Muscle layer of duodenum (tissue), 2 donors: ENCODE results near the gene MPST.
"Not testable (repeated sequence)": the region's sequence is repeated elsewhere in the genome, so short reads cannot be mapped to it uniquely, and the experiment has no call there.

Experiments
- H3K27ac ChIP-seq: one replicate; pipeline ENCODE4 v1.7.0; 2013; ENCODE audit warnings: mild to moderate bottlenecking, low read length
- H3K27me3 ChIP-seq: one replicate; pipeline ENCODE4 v1.7.0; 2013; ENCODE audit warnings: low read depth, mild to moderate bottlenecking, control low read depth, low read length
- H3K36me3 ChIP-seq, 2 donors: one replicate each; pipeline ENCODE4 v1.7.0; 2013; ENCODE audit warnings: low read length in 2 of 2, control low read depth in 1 of 2, mild to moderate bottlenecking in 1 of 2; ENCODE audit not compliant: insufficient read depth in 2 of 2, control insufficient read depth in 1 of 2
- H3K4me1 ChIP-seq, 2 donors: one replicate each; pipeline ENCODE4 v1.7.0; 2013; ENCODE audit warnings: low read length in 2 of 2, mild to moderate bottlenecking in 2 of 2, control low read depth in 1 of 2, moderate library complexity in 1 of 2; ENCODE audit not compliant: insufficient read depth in 2 of 2, control insufficient read depth in 1 of 2
- H3K4me3 ChIP-seq, 2 donors: one replicate each; pipeline ENCODE4 v1.7.0; 2013; ENCODE audit warnings: low read length in 2 of 2, low read depth in 1 of 2, mild to moderate bottlenecking in 1 of 2
- H3K9me3 ChIP-seq, 2 donors: one replicate each; pipeline ENCODE4 v1.7.0; 2013; ENCODE audit warnings: low read length in 2 of 2, control low read depth in 1 of 2, mild to moderate bottlenecking in 1 of 2; ENCODE audit not compliant: control insufficient read depth in 1 of 2
- donor health status: healthy.

Gene MPST

DNA sequence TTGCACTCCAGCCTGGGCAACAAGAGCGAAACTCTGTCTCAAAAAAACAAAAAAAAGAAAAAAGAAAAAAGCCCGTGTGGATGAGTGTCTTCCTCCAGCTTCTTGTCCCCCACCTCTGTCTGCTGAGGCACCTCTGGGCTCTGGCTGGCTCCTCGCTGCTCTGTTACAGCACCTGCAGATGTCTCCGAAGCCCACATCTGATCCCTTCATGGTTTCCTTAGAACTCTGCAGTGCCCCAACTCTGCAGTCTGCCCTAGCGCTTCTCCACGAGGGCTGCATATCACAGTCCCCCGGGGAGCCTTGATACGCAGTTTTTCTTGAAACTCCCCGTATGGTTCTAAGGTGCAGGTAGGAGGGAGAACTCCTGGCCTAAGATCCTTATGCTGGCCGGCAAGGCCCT lies 47.9 kb downstream of the MPST start:
- no peaks in the 10 kb centered on the region for H3K4me1 ChIP-seq
- no peak overlapping the region for H3K4me3 ChIP-seq
- H3K27me3 ChIP-seq, result peaks cover 14% of the 10 kb centered on the region
- no peak overlapping the region for H3K27ac ChIP-seq
- no peaks in the 10 kb centered on the region for H3K36me3 ChIP-seq
- H3K9me3 ChIP-seq, result no peaks in the 10 kb centered on the region

DNA sequence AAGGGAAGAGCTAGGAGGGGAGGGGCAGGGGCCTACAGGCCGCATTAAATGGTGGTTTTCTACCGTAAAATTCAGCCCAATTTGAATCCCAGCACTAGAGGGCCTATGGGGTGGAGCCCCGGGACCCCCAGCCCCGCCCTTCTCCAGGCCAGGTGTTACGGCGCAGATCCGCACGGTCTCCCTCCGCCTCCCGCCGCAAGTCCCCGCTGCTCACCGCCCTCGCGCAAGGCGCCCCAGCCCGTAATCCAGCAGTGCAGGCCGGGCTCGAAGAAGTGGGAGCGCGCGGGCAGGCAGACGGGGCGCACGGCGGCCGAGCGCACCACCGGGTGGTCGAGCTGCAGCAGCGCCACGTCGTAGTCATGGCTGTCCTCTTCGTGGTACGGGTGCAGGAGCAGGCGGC lies 49.3 kb downstream of the MPST start:
- Histone ChIP-seq H3K27me3 (peaks cover 14% of the 10 kb centered on the region), H3K27ac (no peak overlapping the region), H3K36me3 (no peaks in the 10 kb centered on the region)

DNA sequence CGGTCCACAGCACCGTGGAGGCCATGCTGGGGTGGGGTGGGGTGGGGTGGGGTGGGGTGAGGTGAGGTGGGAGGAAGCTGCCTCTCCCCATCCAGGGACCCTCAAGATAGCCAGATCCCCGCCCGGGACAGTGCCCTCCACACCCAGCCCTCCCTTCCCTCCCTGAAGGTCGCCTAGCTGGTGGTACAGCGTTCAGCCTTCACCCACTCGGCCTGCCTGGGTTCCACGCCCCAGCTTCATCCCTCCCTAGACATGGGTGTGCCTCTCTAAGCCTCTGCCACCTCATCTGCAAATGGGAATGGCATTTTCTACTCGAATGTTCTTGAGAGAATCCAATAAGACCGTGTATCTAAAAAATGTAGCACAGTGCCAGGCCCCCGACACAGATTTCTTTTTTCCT lies 49.8 kb downstream of the MPST start:
- Histone ChIP-seq H3K27ac (no peak overlapping the region), H3K36me3 (no peaks in the 10 kb centered on the region), H3K27me3 (peaks cover 14% of the 10 kb centered on the region), H3K9me3 (peaks cover 0 to 2% of the 10 kb centered on the region in 2 donors), H3K4me3 (no peak overlapping the region), H3K4me1 (no peaks in the 10 kb centered on the region)

More for the DNA sequence above, 49.3 kb downstream of the MPST start:
- H3K9me3 ChIP-seq, result peaks cover 0 to 2% of the 10 kb centered on the region in 2 donors
- H3K4me3 ChIP-seq, result no peak overlapping the region
- H3K4me1 ChIP-seq, result no peaks in the 10 kb centered on the region

GRCh38 chr22:37069719-37070118 lies 50.2 kb downstream of the MPST start:
- H3K9me3 ChIP-seq, result peaks cover 0 to 2% of the 10 kb centered on the region in 2 donors
- H3K27me3 ChIP-seq, result peaks cover 14% of the 10 kb centered on the region
- no peak overlapping the region for H3K27ac ChIP-seq
- no peaks in the 10 kb centered on the region for H3K4me1 ChIP-seq
- no peaks in the 10 kb centered on the region for H3K36me3 ChIP-seq
- no peak overlapping the region for H3K4me3 ChIP-seq

GRCh38 chr22:37070334-37070733 lies 50.8 kb downstream of the MPST start:
- Histone ChIP-seq H3K27me3 (peaks cover 14% of the 10 kb centered on the region), H3K9me3 (peaks cover 0 to 2% of the 10 kb centered on the region in 2 donors), H3K36me3 (no peaks in the 10 kb centered on the region), H3K4me3 (no peak overlapping the region), H3K4me1 (no peaks in the 10 kb centered on the region), H3K27ac (no peak overlapping the region)

DNA sequence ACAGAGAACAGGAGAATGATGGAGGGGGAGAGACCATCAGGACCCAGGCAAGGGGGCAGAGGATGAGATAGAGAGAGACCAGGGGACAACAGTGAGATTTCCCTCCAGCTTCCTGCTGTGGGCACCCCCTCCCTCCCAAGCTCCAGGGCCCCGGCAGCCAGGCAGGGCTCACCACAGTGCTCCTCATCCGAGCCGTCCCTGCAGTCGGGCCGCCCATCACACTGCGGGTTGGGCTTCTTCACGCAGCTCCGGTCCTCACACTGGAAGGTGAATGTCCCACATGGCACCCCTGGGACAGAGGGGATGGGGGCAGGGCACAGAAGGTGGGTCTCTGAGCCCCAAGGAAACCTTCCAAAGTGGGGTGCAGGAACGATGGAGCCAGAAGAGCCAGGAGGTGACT lies 51.2 kb downstream of the MPST start:
- Histone ChIP-seq H3K9me3 (peaks cover 0 to 2% of the 10 kb centered on the region in 2 donors), H3K27me3 (peaks cover 14% of the 10 kb centered on the region), H3K4me1 (no peaks in the 10 kb centered on the region), H3K27ac (no peak overlapping the region), H3K36me3 (no peaks in the 10 kb centered on the region), H3K4me3 (no peak overlapping the region)

- H3K27me3 ChIP-seq, result peaks cover 18% of the 10 kb centered on the region
- H3K27ac ChIP-seq, H3K36me3 ChIP-seq, H3K4me1 ChIP-seq, H3K4me3 ChIP-seq, H3K9me3 ChIP-seq: not testable (repeated sequence)
Observed at GRCh38 chr22:37071850-37072592, 52.5 kb downstream of the MPST start.

DNA sequence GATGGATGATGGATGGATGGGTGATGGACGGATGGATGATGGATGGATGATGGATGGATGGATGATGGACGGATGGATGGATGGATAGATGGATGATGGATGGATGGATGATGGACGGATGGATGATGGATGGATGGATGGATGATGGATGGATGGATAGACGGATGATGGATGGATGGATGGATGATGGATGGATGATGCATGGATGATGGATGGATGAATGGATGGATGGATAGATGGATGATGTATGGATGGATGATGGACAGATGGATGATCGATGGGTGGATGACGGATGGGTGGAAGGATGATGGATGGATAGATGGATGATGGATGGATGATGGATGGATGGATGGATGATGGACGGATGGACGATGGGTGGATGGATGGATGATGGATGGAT lies 53.1 kb downstream of the MPST start:
- Histone ChIP-seq H3K27ac (no peak overlapping the region), H3K27me3 (peaks cover 21% of the 10 kb centered on the region), H3K4me1 (no peaks in the 10 kb centered on the region), H3K9me3 (peaks cover 0 to 2% of the 10 kb centered on the region in 2 donors), H3K36me3 (no peaks in the 10 kb centered on the region), H3K4me3 (no peak overlapping the region)

GRCh38 chr22:37074537-37074936 lies 55.0 kb downstream of the MPST start:
- Histone ChIP-seq H3K27me3 (peaks cover 12% of the 10 kb centered on the region), H3K4me1 (no peaks in the 10 kb centered on the region), H3K4me3 (no peak overlapping the region), H3K9me3 (peaks cover 0 to 2% of the 10 kb centered on the region in 2 donors), H3K36me3 (no peaks in the 10 kb centered on the region), H3K27ac (no peak overlapping the region)

DNA sequence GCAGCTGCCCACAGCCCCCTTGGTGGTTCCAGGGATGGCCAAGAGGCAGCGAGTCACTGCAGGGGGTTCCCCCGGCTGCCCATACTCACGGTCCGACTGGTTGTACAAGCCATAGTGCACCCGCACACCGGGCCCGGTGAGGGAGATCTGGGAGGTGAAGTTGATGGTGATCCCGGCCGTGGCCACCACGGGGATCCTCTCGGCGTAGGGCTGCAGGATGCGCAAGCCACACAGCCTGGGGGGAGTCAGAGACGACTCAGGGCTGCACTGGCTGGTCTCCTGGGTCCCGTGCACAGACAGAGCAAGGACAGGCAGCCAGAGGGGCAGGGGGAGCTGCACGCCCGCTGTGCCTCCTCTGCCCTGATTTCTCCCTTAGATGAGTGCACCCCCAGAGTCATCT lies 55.5 kb downstream of the MPST start:
- H3K9me3 ChIP-seq, result peaks cover 0 to 2% of the 10 kb centered on the region in 2 donors
- H3K36me3 ChIP-seq, result no peaks in the 10 kb centered on the region
- H3K4me3 ChIP-seq, result no peak overlapping the region
- H3K27me3 ChIP-seq, result peaks cover 7% of the 10 kb centered on the region
- H3K4me1 ChIP-seq, result no peaks in the 10 kb centered on the region
- no peak overlapping the region for H3K27ac ChIP-seq

DNA sequence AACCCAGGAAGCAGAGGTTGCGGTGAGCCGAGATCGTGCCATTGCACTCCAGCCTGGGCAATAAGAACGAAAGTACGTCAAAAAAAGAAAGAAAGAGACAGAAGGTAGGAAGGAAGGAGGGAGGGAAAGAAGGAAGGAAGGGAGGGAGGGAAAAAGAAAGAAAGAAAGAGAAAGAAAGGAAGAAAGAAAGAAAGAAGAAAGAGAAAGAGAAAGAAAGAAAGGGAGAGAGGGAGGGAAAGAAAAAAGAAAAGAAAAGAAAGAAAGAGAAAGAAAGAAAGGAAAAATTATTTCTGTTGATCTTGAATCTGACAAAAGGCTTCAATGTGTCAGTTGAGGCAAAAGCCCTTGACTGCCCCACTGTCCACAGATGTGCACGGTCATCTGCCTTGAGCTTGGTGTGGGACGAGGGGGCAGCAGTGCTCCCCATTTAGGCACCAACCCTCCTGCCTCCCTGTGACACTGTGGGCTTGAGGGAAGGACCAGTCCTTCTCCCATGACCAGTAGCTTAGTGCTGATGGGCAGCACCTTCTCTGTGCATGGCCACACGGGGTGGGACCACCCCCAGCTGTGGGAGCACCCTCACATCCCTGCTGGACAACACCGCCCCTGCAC lies 56.4 kb downstream of the MPST start:
- Histone ChIP-seq H3K27me3 (peaks cover 7% of the 10 kb centered on the region), H3K4me3 (no peak overlapping the region), H3K9me3 (peaks cover 0 to 2% of the 10 kb centered on the region in 2 donors), H3K27ac (no peak overlapping the region), H3K36me3 (no peaks in the 10 kb centered on the region), H3K4me1 (no peaks in the 10 kb centered on the region)
